Neural cell (in vitro differentiated cells): ENCODE results near the gene PCDHA11. TPM values are rescaled to one million over a fixed set of nuclear protein-coding genes. Genes with fewer than 3 reads are reported as not detected.

Experiments used
- H2AFZ ChIP-seq: fragments of 200-600, 300-800 bp; sonication (generic), shearing (Covaris generic); 2 replicates; pipeline ENCODE4 v1.6.0; 2014; ENCODE audit warnings: low read depth, mild to moderate bottlenecking, antibody characterized with exemption, low read length, moderate library complexity
- H3F3A ChIP-seq: fragments of 200-600 bp; shearing (Covaris generic); 2 replicates; pipeline ENCODE4 v1.6.1; 2016; ENCODE audit warnings: mild to moderate bottlenecking, moderate library complexity, mixed read lengths, antibody characterized with exemption, low read length; ENCODE audit not compliant: insufficient read depth, poor library complexity, severe bottlenecking
- H3K27ac ChIP-seq: fragments of 200-600, 300-800 bp; sonication (generic), shearing (Covaris generic); 2 replicates; pipeline ENCODE4 v1.5.1; 2014; ENCODE audit warnings: mild to moderate bottlenecking, low read length, moderate library complexity
- H3K27me3 ChIP-seq: fragments of 300-800, 200-600 bp; sonication (generic), shearing (Covaris generic); 2 replicates; pipeline ENCODE4 v1.6.0; 2014; ENCODE audit warnings: mild to moderate bottlenecking, low read depth, low read length, moderate library complexity; ENCODE audit not compliant: insufficient read depth
- H3K36me3 ChIP-seq: fragments of 300-800, 200-600 bp; sonication (generic), shearing (Covaris generic); 2 replicates; pipeline ENCODE4 v1.5.1; 2014; ENCODE audit warnings: mild to moderate bottlenecking, antibody characterized with exemption, low read length, moderate library complexity; ENCODE audit not compliant: insufficient read depth
- H3K4me2 ChIP-seq: fragments of 300-800, 200-600 bp; sonication (generic), shearing (Covaris generic); 2 replicates; pipeline ENCODE4 v1.6.0; 2014; ENCODE audit warnings: mild to moderate bottlenecking, low read length
- H3K4me3 ChIP-seq: fragments of 300-800, 200-600 bp; sonication (generic), shearing (Covaris generic); 2 replicates; pipeline ENCODE4 v1.5.1; 2014; ENCODE audit warnings: mild to moderate bottlenecking, low read length, moderate library complexity
- H3K79me2 ChIP-seq: fragments of 200-600 bp; shearing (Covaris generic); replicated peaks from 2 replicates; pipeline ENCODE4 v1.6.0; 2014; ENCODE audit warnings: mild to moderate bottlenecking, low read length, moderate library complexity; ENCODE audit not compliant: insufficient read depth
- H3K9ac ChIP-seq: fragments of 300-800, 200-600 bp; sonication (generic), shearing (Covaris generic); 2 replicates; pipeline ENCODE4 v1.6.1; 2016; ENCODE audit warnings: mild to moderate bottlenecking, low read length, mixed read lengths
- H3K9me2 ChIP-seq: fragments of 200-600 bp; shearing (Covaris generic); 2 replicates; pipeline ENCODE4 v1.6.1; 2016; ENCODE audit warnings: mild to moderate bottlenecking, low read length, mixed read lengths; ENCODE audit not compliant: insufficient read depth
- H3K9me3 ChIP-seq: fragments of 200-600, 300-800 bp; sonication (generic), shearing (Covaris generic); 2 replicates; pipeline ENCODE4 v1.6.1; 2016; ENCODE audit warnings: mild to moderate bottlenecking, mixed run types, low read length, moderate library complexity, mixed read lengths
- H4K20me1 ChIP-seq: fragments of 200-600 bp; shearing (Covaris generic); 2 replicates; pipeline ENCODE4 v1.6.1; 2016; ENCODE audit warnings: mild to moderate bottlenecking, mixed run types; ENCODE audit not compliant: insufficient read depth
- EP300 ChIP-seq: fragments of 450-650 bp; conservative IDR thresholded peaks from 2 replicates; pipeline ENCODE4 v1.6.1; 2014; ENCODE audit warnings: antibody characterized with exemption, mild to moderate bottlenecking, moderate library complexity; ENCODE audit not compliant: poor library complexity, severe bottlenecking
- EZH2 ChIP-seq: fragments of 200-600, 300-800 bp; shearing (Covaris generic), sonication (generic); IDR thresholded peaks from 2 replicates; pipeline ENCODE4 v1.6.1; 2014; ENCODE audit warnings: antibody characterized with exemption, low read length, borderline replicate concordance, mild to moderate bottlenecking; ENCODE audit not compliant: insufficient read depth, poor library complexity, severe bottlenecking
- MXI1 ChIP-seq: fragments of 450-650 bp; conservative IDR thresholded peaks from 2 replicates; pipeline ENCODE4 v1.6.1; 2014; ENCODE audit warnings: antibody characterized with exemption, mild to moderate bottlenecking; ENCODE audit not compliant: poor library complexity, severe bottlenecking
- POLR2AphosphoS5 ChIP-seq: IDR thresholded peaks from 2 replicates; pipeline ENCODE4 v1.6.1; 2012
- RAD21 ChIP-seq: fragments of 450-650 bp; conservative IDR thresholded peaks from 2 replicates; pipeline ENCODE4 v1.6.1; 2014; ENCODE audit warnings: antibody characterized with exemption, mild to moderate bottlenecking, moderate library complexity
- SMC3 ChIP-seq: fragments of 450-650 bp; conservative IDR thresholded peaks from 2 replicates; pipeline ENCODE4 v1.6.1; 2014; ENCODE audit warnings: antibody characterized with exemption, mild to moderate bottlenecking, moderate library complexity; ENCODE audit not compliant: poor library complexity
- TAF1 ChIP-seq: IDR thresholded peaks from 2 replicates; pipeline ENCODE4 v1.6.1; 2012; ENCODE audit warnings: low read depth
- polyA plus RNA-seq: library from polyadenylated mRNA; depleted of rRNA; stranded (reverse); fragments of >200 nt; gene quantifications from 2 replicates; pipeline ENCODE4 v1.2.3, GENCODE V29; 2014
- TF ChIP-seq, protein P1 (sequence below): IDR thresholded peaks from 2 replicates; pipeline ENCODE4 v1.6.1; 2012; ENCODE audit warnings: borderline replicate concordance
- TF ChIP-seq, protein P2 (sequence below): fragments of 450-650 bp; IDR thresholded peaks from 2 replicates; pipeline ENCODE4 v1.5.1; 2014; ENCODE audit warnings: antibody characterized with exemption, mild to moderate bottlenecking, moderate library complexity; ENCODE audit not compliant: poor library complexity, severe bottlenecking

The PCDHA11 gene
- polyA plus RNA-seq, 1 donor from 2014 or later: 5.3 TPM

DNA sequence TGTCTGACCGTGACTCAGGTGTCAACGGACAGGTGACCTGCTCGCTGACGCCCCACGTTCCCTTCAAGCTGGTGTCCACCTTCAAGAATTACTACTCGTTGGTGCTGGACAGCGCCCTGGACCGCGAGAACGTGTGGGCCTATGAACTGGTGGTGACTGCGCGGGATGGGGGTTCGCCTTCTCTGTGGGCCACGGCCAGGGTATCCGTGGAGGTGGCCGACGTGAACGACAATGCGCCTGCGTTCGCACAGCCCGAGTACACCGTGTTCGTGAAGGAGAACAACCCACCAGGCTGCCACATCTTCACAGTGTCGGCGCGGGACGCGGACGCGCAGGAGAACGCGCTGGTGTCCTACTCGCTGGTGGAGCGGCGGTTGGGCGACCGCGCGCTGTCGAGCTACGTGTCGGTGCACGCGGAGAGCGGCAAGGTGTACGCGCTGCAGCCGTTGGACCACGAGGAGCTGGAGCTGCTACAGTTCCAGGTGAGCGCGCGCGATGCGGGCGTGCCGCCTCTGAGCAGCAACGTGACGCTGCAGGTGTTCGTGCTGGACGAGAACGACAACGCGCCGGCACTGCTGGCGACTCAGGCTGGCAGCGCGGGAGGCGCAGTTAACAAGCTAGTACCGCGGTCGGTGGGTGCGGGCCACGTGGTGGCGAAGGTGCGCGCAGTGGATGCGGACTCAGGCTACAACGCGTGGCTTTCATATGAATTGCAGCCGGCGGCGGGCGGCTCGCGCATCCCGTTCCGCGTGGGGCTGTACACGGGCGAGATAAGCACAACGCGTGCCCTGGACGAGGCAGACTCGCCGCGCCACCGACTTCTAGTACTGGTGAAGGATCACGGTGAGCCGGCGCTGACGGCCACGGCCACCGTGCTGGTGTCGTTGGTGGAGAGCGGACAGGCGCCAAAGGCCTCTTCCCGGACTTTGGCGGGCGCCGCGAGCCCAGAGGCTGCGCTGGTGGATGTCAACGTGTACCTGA, 1.8 kb downstream of the PCDHA11 start:
- Histone ChIP-seq H3K9ac (no peak overlapping the region), H3K4me3 (peak overlapping the region; percentile 67), H3F3A (no peaks in the 10 kb centered on the region), H3K27me3 (no peaks in the 10 kb centered on the region), H3K9me2 (no peaks in the 10 kb centered on the region), H3K79me2 (peaks cover 69% of the 10 kb centered on the region), H3K27ac (no peak overlapping the region), H4K20me1 (no peaks in the 10 kb centered on the region), H3K36me3 (peaks cover 53% of the 10 kb centered on the region), H2AFZ (no peak overlapping the region), H3K9me3 (peaks cover 37% of the 10 kb centered on the region), H3K4me2 (no peak overlapping the region)
- TF ChIP-seq EP300 (no peak), RAD21 (no peak), MXI1 (no peak), TAF1 (no peak), SMC3 (no peak), EZH2 (no peak), POLR2AphosphoS5 (no peak)
- TF ChIP-seq, protein P1, sequence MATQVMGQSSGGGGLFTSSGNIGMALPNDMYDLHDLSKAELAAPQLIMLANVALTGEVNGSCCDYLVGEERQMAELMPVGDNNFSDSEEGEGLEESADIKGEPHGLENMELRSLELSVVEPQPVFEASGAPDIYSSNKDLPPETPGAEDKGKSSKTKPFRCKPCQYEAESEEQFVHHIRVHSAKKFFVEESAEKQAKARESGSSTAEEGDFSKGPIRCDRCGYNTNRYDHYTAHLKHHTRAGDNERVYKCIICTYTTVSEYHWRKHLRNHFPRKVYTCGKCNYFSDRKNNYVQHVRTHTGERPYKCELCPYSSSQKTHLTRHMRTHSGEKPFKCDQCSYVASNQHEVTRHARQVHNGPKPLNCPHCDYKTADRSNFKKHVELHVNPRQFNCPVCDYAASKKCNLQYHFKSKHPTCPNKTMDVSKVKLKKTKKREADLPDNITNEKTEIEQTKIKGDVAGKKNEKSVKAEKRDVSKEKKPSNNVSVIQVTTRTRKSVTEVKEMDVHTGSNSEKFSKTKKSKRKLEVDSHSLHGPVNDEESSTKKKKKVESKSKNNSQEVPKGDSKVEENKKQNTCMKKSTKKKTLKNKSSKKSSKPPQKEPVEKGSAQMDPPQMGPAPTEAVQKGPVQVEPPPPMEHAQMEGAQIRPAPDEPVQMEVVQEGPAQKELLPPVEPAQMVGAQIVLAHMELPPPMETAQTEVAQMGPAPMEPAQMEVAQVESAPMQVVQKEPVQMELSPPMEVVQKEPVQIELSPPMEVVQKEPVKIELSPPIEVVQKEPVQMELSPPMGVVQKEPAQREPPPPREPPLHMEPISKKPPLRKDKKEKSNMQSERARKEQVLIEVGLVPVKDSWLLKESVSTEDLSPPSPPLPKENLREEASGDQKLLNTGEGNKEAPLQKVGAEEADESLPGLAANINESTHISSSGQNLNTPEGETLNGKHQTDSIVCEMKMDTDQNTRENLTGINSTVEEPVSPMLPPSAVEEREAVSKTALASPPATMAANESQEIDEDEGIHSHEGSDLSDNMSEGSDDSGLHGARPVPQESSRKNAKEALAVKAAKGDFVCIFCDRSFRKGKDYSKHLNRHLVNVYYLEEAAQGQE: no peak
- TF ChIP-seq, protein P2, sequence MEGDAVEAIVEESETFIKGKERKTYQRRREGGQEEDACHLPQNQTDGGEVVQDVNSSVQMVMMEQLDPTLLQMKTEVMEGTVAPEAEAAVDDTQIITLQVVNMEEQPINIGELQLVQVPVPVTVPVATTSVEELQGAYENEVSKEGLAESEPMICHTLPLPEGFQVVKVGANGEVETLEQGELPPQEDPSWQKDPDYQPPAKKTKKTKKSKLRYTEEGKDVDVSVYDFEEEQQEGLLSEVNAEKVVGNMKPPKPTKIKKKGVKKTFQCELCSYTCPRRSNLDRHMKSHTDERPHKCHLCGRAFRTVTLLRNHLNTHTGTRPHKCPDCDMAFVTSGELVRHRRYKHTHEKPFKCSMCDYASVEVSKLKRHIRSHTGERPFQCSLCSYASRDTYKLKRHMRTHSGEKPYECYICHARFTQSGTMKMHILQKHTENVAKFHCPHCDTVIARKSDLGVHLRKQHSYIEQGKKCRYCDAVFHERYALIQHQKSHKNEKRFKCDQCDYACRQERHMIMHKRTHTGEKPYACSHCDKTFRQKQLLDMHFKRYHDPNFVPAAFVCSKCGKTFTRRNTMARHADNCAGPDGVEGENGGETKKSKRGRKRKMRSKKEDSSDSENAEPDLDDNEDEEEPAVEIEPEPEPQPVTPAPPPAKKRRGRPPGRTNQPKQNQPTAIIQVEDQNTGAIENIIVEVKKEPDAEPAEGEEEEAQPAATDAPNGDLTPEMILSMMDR: no peak

DNA sequence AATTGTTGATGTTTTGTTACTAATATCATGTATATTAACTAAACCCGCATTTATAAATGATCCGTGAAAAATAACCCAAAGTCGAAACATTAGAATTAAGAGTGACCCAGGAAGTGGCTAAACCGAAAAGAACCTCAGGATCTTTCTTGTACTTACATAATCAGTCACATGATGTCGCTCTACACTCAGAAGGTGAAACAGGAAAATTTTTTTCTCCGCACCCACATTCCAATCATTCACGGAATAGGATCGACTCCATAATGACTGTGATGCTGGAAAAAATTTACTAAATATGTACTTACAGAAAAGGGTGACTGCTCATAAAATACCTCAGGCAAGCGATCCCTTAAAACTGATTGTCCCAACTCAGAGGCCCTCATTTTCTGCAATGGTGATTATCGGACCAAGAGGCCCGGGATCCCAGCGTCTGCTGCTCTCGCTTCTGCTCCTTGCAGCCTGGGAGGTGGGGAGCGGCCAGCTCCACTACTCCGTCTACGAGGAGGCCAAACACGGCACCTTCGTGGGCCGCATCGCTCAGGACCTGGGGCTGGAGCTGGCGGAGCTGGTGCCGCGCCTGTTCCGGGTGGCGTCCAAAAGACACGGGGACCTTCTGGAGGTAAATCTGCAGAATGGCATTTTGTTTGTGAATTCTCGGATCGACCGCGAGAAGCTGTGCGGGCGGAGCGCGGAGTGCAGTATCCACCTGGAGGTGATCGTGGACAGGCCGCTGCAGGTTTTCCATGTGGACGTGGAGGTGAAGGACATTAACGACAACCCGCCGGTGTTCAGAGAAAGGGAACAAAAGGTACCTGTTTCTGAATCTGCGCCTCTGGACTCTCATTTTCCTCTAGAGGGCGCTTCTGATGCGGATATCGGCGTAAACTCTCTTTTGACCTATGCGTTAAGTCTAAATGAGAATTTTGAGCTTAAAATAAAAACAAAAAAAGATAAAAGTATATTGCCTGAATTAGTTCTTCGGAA, 6.6 kb downstream of the PCDHA11 start, which contains the start of gene PCDHA12:
Gene PCDHA12 (plus strand): TSS at position 224 of the 981 bp plus-strand sequence. CDS start 165 bp downstream, at position 389.
- TF ChIP-seq, protein P1: peak; percentile 78
- TF ChIP-seq RAD21 (peak; percentile 72), MXI1 (no peak), EP300 (no peak), EZH2 (no peak), TAF1 (no peak), POLR2AphosphoS5 (peak; percentile 13), SMC3 (peak; percentile 69)
- TF ChIP-seq, protein P2: peak; percentile 61
- Histone ChIP-seq H3K9me2 (no peaks in the 10 kb centered on the region), H4K20me1 (no peaks in the 10 kb centered on the region), H3K9ac (peak within 1 kb of the TSS; percentile 75), H2AFZ (peak within 1 kb of the TSS; percentile 44), H3F3A (no peaks in the 10 kb centered on the region), H3K4me3 (peak within 1 kb of the TSS; percentile 67), H3K4me2 (peak within 1 kb of the TSS; percentile 49), H3K79me2 (peaks cover 63% of the 10 kb centered on the region), H3K36me3 (peaks cover 40% of the 10 kb centered on the region), H3K27me3 (no peaks in the 10 kb centered on the region), H3K9me3 (peaks cover 43% of the 10 kb centered on the region), H3K27ac (peak within 1 kb of the TSS; percentile 81)
